ENCODE results near the gene OPN4.

DNA sequence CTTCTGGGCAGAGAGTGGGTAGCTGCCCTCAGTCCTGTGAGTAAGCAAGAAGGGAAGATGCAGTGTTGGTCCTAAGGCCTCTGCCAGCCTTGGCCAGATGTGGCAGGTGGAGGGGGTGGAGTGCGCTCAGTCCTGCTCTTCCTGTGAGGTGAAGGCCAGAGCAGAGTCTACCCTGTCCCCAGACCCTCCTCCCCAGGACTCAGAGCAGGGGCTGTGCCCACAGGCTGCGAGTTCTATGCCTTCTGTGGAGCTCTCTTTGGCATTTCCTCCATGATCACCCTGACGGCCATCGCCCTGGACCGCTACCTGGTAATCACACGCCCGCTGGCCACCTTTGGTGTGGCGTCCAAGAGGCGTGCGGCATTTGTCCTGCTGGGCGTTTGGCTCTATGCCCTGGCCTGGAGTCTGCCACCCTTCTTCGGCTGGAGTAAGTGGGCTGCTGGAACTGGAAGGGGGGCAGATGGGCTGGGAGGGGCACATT, 4.0 kb downstream of the OPN4 start:
- TF ChIP-seq, protein P1, sequence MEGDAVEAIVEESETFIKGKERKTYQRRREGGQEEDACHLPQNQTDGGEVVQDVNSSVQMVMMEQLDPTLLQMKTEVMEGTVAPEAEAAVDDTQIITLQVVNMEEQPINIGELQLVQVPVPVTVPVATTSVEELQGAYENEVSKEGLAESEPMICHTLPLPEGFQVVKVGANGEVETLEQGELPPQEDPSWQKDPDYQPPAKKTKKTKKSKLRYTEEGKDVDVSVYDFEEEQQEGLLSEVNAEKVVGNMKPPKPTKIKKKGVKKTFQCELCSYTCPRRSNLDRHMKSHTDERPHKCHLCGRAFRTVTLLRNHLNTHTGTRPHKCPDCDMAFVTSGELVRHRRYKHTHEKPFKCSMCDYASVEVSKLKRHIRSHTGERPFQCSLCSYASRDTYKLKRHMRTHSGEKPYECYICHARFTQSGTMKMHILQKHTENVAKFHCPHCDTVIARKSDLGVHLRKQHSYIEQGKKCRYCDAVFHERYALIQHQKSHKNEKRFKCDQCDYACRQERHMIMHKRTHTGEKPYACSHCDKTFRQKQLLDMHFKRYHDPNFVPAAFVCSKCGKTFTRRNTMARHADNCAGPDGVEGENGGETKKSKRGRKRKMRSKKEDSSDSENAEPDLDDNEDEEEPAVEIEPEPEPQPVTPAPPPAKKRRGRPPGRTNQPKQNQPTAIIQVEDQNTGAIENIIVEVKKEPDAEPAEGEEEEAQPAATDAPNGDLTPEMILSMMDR (IDR thresholded peaks at IDR 0.05): no peak
- TF ChIP-seq EZH2 (IDR thresholded peaks at IDR 0.05) (no peak), EZH2phosphoT487 (IDR thresholded peaks at IDR 0.05) (no peak)
